GM23338 (cell line): ENCODE measurements around the gene FGFRL1.

ENCODE experiments used
- EZH2 ChIP-seq: fragments of 200-600 bp; sonication (generic); IDR thresholded peaks from one replicate; pipeline ENCODE4 v1.8.0; 2017; ENCODE audit warnings: antibody characterized with exemption, mild to moderate bottlenecking, low read depth; ENCODE audit not compliant: unreplicated experiment
- EZH2phosphoT487 ChIP-seq: fragments of 200-600 bp; sonication (generic); IDR thresholded peaks from one replicate; pipeline ENCODE4 v1.8.1; 2018; ENCODE audit warnings: antibody characterized with exemption; ENCODE audit not compliant: unreplicated experiment
- POLR2AphosphoS5 ChIP-seq: IDR thresholded peaks from 2 replicates; pipeline ENCODE4 v1.6.1; 2016; ENCODE audit warnings: antibody characterized with exemption, low read depth
- ZNF331 ChIP-seq: fragments of 250-450 bp; sonication (Bioruptor Pico); IDR thresholded peaks from 2 replicates; pipeline ENCODE4 v1.5.0; 2020; ENCODE audit warnings: low read depth, mild to moderate bottlenecking, moderate library complexity
- TF ChIP-seq, protein P1 (sequence below), 2 experiments: fragments of 200-600 bp in 1 of 2; sonication (generic) in 1 of 2; conservative IDR thresholded peaks; 2 replicates each; pipeline versions ENCODE4 v1.5.1 to v1.6.1; 2016 to 2017; ENCODE audit warnings: antibody characterized with exemption in 2 of 2, low read depth in 2 of 2, mild to moderate bottlenecking in 2 of 2, moderate library complexity in 1 of 2

DNA sequence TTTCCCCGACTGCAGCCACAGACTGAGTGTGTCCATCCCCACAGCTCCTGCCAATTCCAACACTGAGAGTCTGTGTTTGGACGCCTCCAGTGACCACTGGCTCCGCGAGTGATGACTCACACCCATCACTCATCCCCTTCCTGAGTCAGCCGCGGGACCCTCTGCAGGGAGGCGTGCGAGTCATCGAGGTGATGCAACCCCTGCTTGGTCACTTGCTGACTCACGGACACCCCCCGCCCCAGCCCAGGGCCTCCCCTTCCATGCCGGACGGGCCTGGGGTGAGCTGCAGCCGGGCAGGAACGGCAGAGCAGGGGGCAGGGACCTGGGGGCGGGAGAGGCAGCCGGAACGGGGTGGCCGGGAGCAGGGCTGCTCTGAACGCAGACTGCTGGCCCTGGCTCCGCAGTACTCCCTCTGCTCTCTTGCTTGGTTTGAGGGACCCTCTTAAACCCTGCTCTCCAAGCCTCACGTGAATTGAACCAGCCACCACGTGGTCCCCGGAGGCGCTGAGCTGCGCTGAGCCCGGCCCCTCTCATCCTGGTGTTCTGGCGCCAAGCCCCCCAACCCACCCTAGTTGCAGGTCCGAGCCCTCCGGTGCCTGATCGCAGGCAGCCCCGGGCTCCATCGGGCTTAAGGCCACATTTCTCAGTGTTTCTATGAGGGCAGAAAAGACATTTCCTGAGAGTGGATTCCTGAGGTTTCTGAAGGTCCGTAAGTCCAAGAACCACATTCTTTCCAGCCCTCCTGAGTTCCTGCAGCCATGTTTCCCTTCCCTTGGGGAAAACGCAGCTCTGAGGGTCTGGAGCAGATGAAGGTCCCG lies 32.4 kb downstream of the FGFRL1 start:
- TF ChIP-seq, protein P1, sequence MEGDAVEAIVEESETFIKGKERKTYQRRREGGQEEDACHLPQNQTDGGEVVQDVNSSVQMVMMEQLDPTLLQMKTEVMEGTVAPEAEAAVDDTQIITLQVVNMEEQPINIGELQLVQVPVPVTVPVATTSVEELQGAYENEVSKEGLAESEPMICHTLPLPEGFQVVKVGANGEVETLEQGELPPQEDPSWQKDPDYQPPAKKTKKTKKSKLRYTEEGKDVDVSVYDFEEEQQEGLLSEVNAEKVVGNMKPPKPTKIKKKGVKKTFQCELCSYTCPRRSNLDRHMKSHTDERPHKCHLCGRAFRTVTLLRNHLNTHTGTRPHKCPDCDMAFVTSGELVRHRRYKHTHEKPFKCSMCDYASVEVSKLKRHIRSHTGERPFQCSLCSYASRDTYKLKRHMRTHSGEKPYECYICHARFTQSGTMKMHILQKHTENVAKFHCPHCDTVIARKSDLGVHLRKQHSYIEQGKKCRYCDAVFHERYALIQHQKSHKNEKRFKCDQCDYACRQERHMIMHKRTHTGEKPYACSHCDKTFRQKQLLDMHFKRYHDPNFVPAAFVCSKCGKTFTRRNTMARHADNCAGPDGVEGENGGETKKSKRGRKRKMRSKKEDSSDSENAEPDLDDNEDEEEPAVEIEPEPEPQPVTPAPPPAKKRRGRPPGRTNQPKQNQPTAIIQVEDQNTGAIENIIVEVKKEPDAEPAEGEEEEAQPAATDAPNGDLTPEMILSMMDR (conservative IDR thresholded peaks at IDR 0.05; ENCODE audit: low read depth in 2 of 2), result no peak
- TF ChIP-seq ZNF331 (CRISPR knock-in tag) (no peak), POLR2AphosphoS5 (no peak), EZH2 (no peak), EZH2phosphoT487 (no peak)
